GM12878 (cell line): ENCODE data around the gene KRT32. TPM values are rescaled to one million over a fixed set of nuclear protein-coding genes. Genes with fewer than 3 reads are reported as not detected.

Source experiments
- ATAC-seq: fragments of 200-7000 bp; cut with Tn5 transposase; 3 replicates; pipeline ENCODE4 v1.9.1; 2020; ENCODE audit warnings: mild to moderate bottlenecking, moderate library complexity
- BruUV-seq: library from RNA; stranded (reverse); fragments of 400-500 nt; replicated peaks from 2 replicates; lab custom pipeline; 2021; lab: Mats Ljungman, UMichigan
- CTCF ChIA-PET: fragments of 300-600 bp; sonication (Branson Sonifier 250); formaldehyde crosslinking; extraction: SDS; loops from one replicate; lab custom pipeline; 2021; ENCODE audit warnings: inconsistent platforms; lab: Yijun Ruan, JAX
- POLR2A ChIA-PET: fragments of 350-600 bp; formaldehyde crosslinking; extraction: SDS; loops from one replicate; lab custom pipeline; 2021; ENCODE audit warnings: inconsistent platforms; lab: Charles Lee
- RAD21 ChIA-PET: fragments of 300-600 bp; sonication (Branson Sonifier 250); formaldehyde crosslinking; loops from one replicate; lab custom pipeline; 2023; ENCODE audit warnings: antibody characterized with exemption; ENCODE audit not compliant: unreplicated experiment; lab: Charles Lee
- SMC1A ChIA-PET: fragments of 300-600 bp; sonication (Branson Sonifier 250); formaldehyde crosslinking; loops from one replicate; lab custom pipeline; 2023; ENCODE audit not compliant: unreplicated experiment, uncharacterized antibody; lab: Charles Lee
- DNase-seq: peaks from one replicate; pipeline ENCODE4 v3.0.0-alpha.2; 2011; ENCODE audit warnings: low read depth, low spot score
- FAIRE-seq: peaks from 3 replicates; lab custom pipeline; 2011; peaks lifted over from hg19 to GRCh38; lab: Jason Lieb, UNC
- H2AFZ ChIP-seq: 2 replicates; pipeline ENCODE4 v1.6.0; 2011; ENCODE audit warnings: low read depth, low read length, control low read depth; ENCODE audit not compliant: control insufficient read depth
- H3K27ac ChIP-seq: 2 replicates; pipeline ENCODE4 v1.5.1; 2011; ENCODE audit warnings: control low read depth; ENCODE audit not compliant: control insufficient read depth, insufficient read depth
- H3K27me3 ChIP-seq, 2 experiments: replicated peaks in 1 of 2; 2 replicates each; pipeline versions ENCODE4 v1.6.0 to v1.6.1; 2011; ENCODE audit warnings: low read length in 1 of 2; ENCODE audit not compliant: control insufficient read depth in 2 of 2, insufficient read depth in 2 of 2
- H3K36me3 ChIP-seq, 2 experiments: 2 replicates each; pipeline ENCODE4 v1.5.1; 2011; ENCODE audit warnings: low read length in 1 of 2; ENCODE audit not compliant: control insufficient read depth in 2 of 2, insufficient read depth in 2 of 2
- H3K4me1 ChIP-seq: 2 replicates; pipeline ENCODE4 v1.6.1; 2011; ENCODE audit warnings: mild to moderate bottlenecking, low read length, moderate library complexity, mixed read lengths; ENCODE audit not compliant: control insufficient read depth, insufficient read depth
- H3K4me2 ChIP-seq: 2 replicates; pipeline ENCODE4 v1.6.0; 2011; ENCODE audit warnings: control low read depth; ENCODE audit not compliant: control insufficient read depth, insufficient read depth
- H3K4me3 ChIP-seq: fragments of 200-600 bp; sonication (generic); 2 replicates; pipeline ENCODE4 v1.5.1; 2016
- H3K79me2 ChIP-seq: 2 replicates; pipeline ENCODE4 v1.6.0; 2011; ENCODE audit warnings: low read length; ENCODE audit not compliant: control insufficient read depth, insufficient read depth
- H3K9ac ChIP-seq: 2 replicates; pipeline ENCODE4 v1.8.0; 2011; ENCODE audit warnings: low read length, control low read depth, mixed read lengths; ENCODE audit not compliant: control insufficient read depth, insufficient read depth
- H3K9me3 ChIP-seq: replicated peaks from 3 replicates; pipeline ENCODE4 v1.5.1; 2011; ENCODE audit warnings: mild to moderate bottlenecking, low read length; ENCODE audit not compliant: control insufficient read depth, insufficient read depth
- H4K20me1 ChIP-seq: 2 replicates; pipeline ENCODE4 v1.6.0; 2011; ENCODE audit not compliant: control insufficient read depth, insufficient read depth
- CHD1 ChIP-seq: IDR thresholded peaks from 2 replicates; pipeline ENCODE4 v1.6.1; 2012; ENCODE audit warnings: low read depth, low read length, improper control_type of control experiment
- CREB1 ChIP-seq: IDR thresholded peaks from 2 replicates; pipeline ENCODE4 v1.6.1; 2012; ENCODE audit warnings: low read depth, mild to moderate bottlenecking, inconsistent platforms
- EP300 ChIP-seq, 2 experiments: fragments of 150-350 bp in 1 of 2; IDR thresholded peaks; 2 replicates each; pipeline ENCODE4 v1.6.1; 2011 to 2012; ENCODE audit warnings: low read depth in 2 of 2, low read length in 2 of 2, borderline replicate concordance in 1 of 2, improper control_type of control experiment in 1 of 2, inconsistent platforms in 1 of 2; ENCODE audit not compliant: control insufficient read depth in 1 of 2
- FOXK2 ChIP-seq: fragments of 450-650 bp; IDR thresholded peaks from 2 replicates; pipeline ENCODE4 v1.6.1; 2017; ENCODE audit warnings: mild to moderate bottlenecking, moderate library complexity
- HDGF ChIP-seq: fragments of 450-650 bp; IDR thresholded peaks from 2 replicates; pipeline ENCODE4 v1.6.1; 2016; ENCODE audit warnings: antibody characterized with exemption
- MEF2A ChIP-seq: IDR thresholded peaks from 2 replicates; pipeline ENCODE4 v1.6.1; 2011; ENCODE audit warnings: low read depth, mild to moderate bottlenecking, low read length, moderate library complexity; ENCODE audit not compliant: insufficient read depth
- NR2F1 ChIP-seq: fragments of 450-650 bp; conservative IDR thresholded peaks from 2 replicates; pipeline ENCODE4 v1.6.1; 2017; ENCODE audit warnings: mild to moderate bottlenecking
- RCOR1 ChIP-seq: conservative IDR thresholded peaks from 2 replicates; pipeline ENCODE4 v1.6.1; 2012; ENCODE audit warnings: low read depth, low read length, improper control_type of control experiment
- SMAD1 ChIP-seq: fragments of 450-650 bp; IDR thresholded peaks from 2 replicates; pipeline ENCODE4 v1.6.1; 2018; ENCODE audit warnings: mild to moderate bottlenecking, low read depth; ENCODE audit not compliant: partially characterized antibody
- SPI1 ChIP-seq: IDR thresholded peaks from 2 replicates; pipeline ENCODE4 v1.6.1; 2011; ENCODE audit warnings: low read depth, mild to moderate bottlenecking, low read length, moderate library complexity, borderline replicate concordance; ENCODE audit not compliant: insufficient read depth
- WRNIP1 ChIP-seq: IDR thresholded peaks from 2 replicates; pipeline ENCODE4 v1.6.1; 2011; ENCODE audit warnings: low read depth, low read length, improper control_type of control experiment, borderline replicate concordance
- ZBED1 ChIP-seq: IDR thresholded peaks from 2 replicates; pipeline ENCODE4 v1.6.1; 2016; ENCODE audit warnings: borderline replicate concordance
- ZNF622 ChIP-seq: fragments of 450-650 bp; IDR thresholded peaks from 2 replicates; pipeline ENCODE4 v1.6.1; 2017; ENCODE audit warnings: mild to moderate bottlenecking, inconsistent platforms
- WGBS: methylation state at CpG from one replicate; pipeline ENCODE4 v1.1.6; 2016; ENCODE audit warnings: low lambda C conversion rate; ENCODE audit not compliant: insufficient replicate concordance, insufficient coverage; ENCODE audit errors: missing lambda C conversion rate; 5-methylcytosine and 5-hydroxymethylcytosine counted together
- in situ Hi-C: fragments of 300-500 bp; cut with MboI; formaldehyde crosslinking; loops from 9 replicates; pipeline ENCODE4 v1.14.3; 2018; ENCODE audit warnings: mixed read lengths
- intact Hi-C: fragments of 100-400 bp; cut with micrococcal nuclease; formaldehyde crosslinking; loops from one replicate; pipeline ENCODE4 v1.14.2; 2022; ENCODE audit not compliant: unreplicated experiment
- polyA plus RNA-seq, 11 experiments: library from polyadenylated mRNA; depleted of rRNA in 4 of 11; unstranded in 6 of 11; stranded (reverse) in 5 of 11; fragments of >200 nt; fragmentation: Nextera tagmentation in 4 of 11; fragmentation: Illumina TruSeq in 1 of 11; extraction: Ambion mirVana in 4 of 11; extraction: Trizol in 1 of 11; gene quantifications; 1 replicate in 1 of 11; 2 replicates in 10 of 11; pipeline versions ENCODE4 v1.2.1 to v1.2.3, GENCODE V29; 2011 to 2016; ENCODE audit warnings: inconsistent platforms in 2 of 11, missing spikeins in 2 of 11, low read depth in 1 of 11
- total RNA-seq, 4 experiments: library from RNA; depleted of rRNA in 3 of 4; stranded (reverse); fragments of >200 nt in 3 of 4; fragmentation: Illumina TruSeq in 1 of 4; extraction: Trizol in 1 of 4; gene quantifications; 2 replicates each; pipeline versions ENCODE4 v1.2.1 to v1.2.3, GENCODE V29; 2013 to 2021
- TF ChIP-seq, protein P1 (sequence below): IDR thresholded peaks from 2 replicates; pipeline ENCODE4 v1.6.1; 2012; ENCODE audit warnings: low read depth, low read length, improper control_type of control experiment
- TF ChIP-seq, protein P2 (sequence below): IDR thresholded peaks from 2 replicates; pipeline ENCODE4 v1.6.1; 2011; ENCODE audit warnings: mild to moderate bottlenecking, low read depth, low read length, moderate library complexity; ENCODE audit not compliant: insufficient replicate concordance

Gene KRT32
- total and polyA plus RNA-seq, 10 of the 15 experiments (the other 5 are each of a cell fraction or from before 2014, with no cell fraction given) = not detected

DNA sequence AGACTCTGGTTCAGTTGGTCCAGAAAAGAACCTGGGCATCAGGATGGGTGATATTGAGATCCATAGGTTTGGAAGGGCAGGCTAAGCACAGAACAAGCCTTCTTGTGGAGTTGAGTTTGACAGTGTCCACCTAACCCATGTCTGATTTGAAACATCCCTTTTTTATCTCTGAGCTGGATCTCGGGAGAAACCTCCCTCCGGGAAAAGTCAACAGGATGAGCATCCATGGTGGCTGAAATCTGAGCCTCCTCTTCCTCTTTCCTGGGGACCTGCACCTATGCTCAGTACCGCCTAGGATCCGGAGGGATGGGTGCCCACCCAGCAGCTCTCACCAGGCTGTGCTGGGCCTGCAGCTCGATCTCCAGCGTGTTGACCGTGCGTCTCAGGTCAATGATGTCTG, 3.4 kb downstream of the KRT32 start:
- DNase-seq (no peak), ATAC-seq (no peak), FAIRE-seq (no peak)
- H3K4me2 ChIP-seq = no peak overlapping the region
- POLR2A ChIA-PET = no interaction called here
- H3K4me3 ChIP-seq = no peak overlapping the region
- no TSS peak for BruUV-seq
- WGBS = 52% methylated on average over 7 of the region's 8 CpGs
- no peaks in the 10 kb centered on the region for H4K20me1 ChIP-seq
- H3K27ac ChIP-seq = no peak overlapping the region
- no peaks in the 10 kb centered on the region for H3K79me2 ChIP-seq
- H3K9ac ChIP-seq = no peak overlapping the region
- H3K9me3 ChIP-seq = no peaks in the 10 kb centered on the region
- SMC1A ChIA-PET = no interaction called here
- TF ChIP-seq ZNF622 = no peak
- no peak for TF ChIP-seq HDGF
- RAD21 ChIA-PET = no interaction called here
- no peaks in the 10 kb centered on the region for H3K36me3 ChIP-seq
- no peaks in the 10 kb centered on the region for H3K4me1 ChIP-seq
- CTCF ChIA-PET = interaction anchor here (1.7 kb wide), 1 partner anchor 199 kb away, joined by 3 read pairs; no protein-coding TSS in a partner anchor
- in situ Hi-C loops (no loop called here), intact Hi-C loops (no loop called here)
- no peaks in the 10 kb centered on the region; a peak in 2 of 4 replicates for H3K27me3 ChIP-seq
- no peak overlapping the region for H2AFZ ChIP-seq

DNA sequence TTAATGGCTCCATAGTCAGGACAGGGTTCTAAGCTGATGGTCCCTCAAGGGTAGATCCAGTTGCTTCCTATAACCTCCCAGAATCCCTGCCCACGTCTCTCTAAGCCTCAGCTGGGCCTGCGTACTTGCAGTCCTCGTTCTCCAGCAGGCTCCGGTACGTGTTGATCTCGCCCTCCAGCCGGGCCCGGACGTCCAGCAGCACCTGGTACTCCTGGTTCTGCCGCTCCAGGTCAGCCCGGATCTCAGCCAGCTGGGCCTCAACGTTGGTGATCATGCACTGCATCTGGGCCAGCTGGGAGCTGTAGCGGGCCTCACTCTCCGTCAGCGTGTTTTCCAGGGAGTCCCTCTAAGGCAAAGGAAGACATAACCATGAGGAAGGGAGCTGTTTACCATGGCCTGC, 4.5 kb downstream of the KRT32 start:
- no peak for FAIRE-seq
- in situ Hi-C loops (no loop called here), intact Hi-C loops (no loop called here)
- BruUV-seq = no TSS peak
- SMC1A ChIA-PET = no interaction called here
- POLR2A ChIA-PET = no interaction called here
- no peaks in the 10 kb centered on the region for H3K9me3 ChIP-seq
- H3K4me3 ChIP-seq = no peak overlapping the region
- no peaks in the 10 kb centered on the region for H3K36me3 ChIP-seq
- H2AFZ ChIP-seq = no peak overlapping the region
- DNase-seq = no peak
- CTCF ChIA-PET = interaction anchor here (1.0 to 1.7 kb wide), 2 partner anchors 11 to 200 kb away, joined by 3 read pairs; no protein-coding TSS in a partner anchor
- H3K27me3 ChIP-seq = no peaks in the 10 kb centered on the region; a peak in 2 of 4 replicates
- H3K4me2 ChIP-seq = no peak overlapping the region
- WGBS = 11% methylated on average over 15 of the region's 15 CpGs
- TF ChIP-seq EP300 (IDR thresholded peaks at IDR 0.05; ENCODE audit: borderline replicate concordance in 1 of 2, control insufficient read depth in 1 of 2, low read depth in 2 of 2, low read length in 2 of 2) (no peak), ZBED1 (no peak), MEF2A (no peak), RCOR1 (no peak), CHD1 (no peak), NR2F1 (no peak), FOXK2 (no peak), SMAD1 (no peak), CREB1 (no peak), SPI1 (no peak), WRNIP1 (no peak)
- TF ChIP-seq, protein P1, sequence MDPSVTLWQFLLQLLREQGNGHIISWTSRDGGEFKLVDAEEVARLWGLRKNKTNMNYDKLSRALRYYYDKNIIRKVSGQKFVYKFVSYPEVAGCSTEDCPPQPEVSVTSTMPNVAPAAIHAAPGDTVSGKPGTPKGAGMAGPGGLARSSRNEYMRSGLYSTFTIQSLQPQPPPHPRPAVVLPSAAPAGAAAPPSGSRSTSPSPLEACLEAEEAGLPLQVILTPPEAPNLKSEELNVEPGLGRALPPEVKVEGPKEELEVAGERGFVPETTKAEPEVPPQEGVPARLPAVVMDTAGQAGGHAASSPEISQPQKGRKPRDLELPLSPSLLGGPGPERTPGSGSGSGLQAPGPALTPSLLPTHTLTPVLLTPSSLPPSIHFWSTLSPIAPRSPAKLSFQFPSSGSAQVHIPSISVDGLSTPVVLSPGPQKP = no peak
- TF ChIP-seq, protein P2, sequence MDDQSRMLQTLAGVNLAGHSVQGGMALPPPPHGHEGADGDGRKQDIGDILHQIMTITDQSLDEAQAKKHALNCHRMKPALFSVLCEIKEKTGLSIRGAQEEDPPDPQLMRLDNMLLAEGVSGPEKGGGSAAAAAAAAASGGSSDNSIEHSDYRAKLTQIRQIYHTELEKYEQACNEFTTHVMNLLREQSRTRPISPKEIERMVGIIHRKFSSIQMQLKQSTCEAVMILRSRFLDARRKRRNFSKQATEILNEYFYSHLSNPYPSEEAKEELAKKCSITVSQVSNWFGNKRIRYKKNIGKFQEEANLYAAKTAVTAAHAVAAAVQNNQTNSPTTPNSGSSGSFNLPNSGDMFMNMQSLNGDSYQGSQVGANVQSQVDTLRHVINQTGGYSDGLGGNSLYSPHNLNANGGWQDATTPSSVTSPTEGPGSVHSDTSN = no peak
- no peak overlapping the region for H3K9ac ChIP-seq
- no peak overlapping the region for H3K27ac ChIP-seq
- no peaks in the 10 kb centered on the region for H4K20me1 ChIP-seq
- no peaks in the 10 kb centered on the region for H3K4me1 ChIP-seq
- H3K79me2 ChIP-seq = no peaks in the 10 kb centered on the region
- RAD21 ChIA-PET = no interaction called here
- no peak for ATAC-seq
